ENCODE measurements around the gene FAM168A.

DNA sequence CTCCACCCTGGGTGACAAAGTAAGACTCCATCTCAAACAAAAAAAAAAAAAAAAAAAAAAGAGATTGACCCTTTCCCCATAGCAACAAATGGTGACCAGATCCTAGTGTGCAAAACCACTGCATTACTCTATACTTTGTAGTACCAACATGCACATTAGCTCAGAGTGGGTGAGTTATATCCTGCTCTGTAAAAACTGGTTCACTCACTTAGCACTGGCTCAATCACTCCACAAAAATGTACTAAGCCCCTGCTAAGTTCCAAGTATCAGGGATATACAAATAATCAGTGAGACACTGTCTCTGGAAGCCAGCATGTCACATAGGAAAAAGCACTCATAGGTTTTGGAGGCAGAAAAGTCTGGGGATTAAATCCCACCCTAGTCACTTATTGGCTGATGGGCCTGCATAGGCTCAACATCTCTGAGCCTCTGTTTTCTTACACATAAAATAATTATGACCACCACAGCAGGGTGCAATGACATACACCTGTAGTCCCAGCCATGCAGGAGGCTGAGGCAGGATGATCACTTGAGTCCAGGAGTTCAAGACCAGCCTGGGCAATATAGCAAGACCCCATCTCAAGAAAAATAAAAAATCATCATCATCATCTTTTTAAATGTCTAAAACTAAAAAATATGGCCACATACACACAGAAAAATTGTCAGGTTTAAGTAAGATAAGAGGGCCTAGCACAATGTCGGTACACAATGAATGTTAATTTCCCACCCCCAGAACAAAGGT, 11.9 kb downstream of the FAM168A start:
- TF ChIP-seq, protein P1, sequence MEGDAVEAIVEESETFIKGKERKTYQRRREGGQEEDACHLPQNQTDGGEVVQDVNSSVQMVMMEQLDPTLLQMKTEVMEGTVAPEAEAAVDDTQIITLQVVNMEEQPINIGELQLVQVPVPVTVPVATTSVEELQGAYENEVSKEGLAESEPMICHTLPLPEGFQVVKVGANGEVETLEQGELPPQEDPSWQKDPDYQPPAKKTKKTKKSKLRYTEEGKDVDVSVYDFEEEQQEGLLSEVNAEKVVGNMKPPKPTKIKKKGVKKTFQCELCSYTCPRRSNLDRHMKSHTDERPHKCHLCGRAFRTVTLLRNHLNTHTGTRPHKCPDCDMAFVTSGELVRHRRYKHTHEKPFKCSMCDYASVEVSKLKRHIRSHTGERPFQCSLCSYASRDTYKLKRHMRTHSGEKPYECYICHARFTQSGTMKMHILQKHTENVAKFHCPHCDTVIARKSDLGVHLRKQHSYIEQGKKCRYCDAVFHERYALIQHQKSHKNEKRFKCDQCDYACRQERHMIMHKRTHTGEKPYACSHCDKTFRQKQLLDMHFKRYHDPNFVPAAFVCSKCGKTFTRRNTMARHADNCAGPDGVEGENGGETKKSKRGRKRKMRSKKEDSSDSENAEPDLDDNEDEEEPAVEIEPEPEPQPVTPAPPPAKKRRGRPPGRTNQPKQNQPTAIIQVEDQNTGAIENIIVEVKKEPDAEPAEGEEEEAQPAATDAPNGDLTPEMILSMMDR (IDR thresholded peaks at IDR 0.05; ENCODE audit: low read depth, low read length), result no peak
- no peak for TF ChIP-seq EZH2phosphoT487 (IDR thresholded peaks at IDR 0.05; ENCODE audit: low read depth)

Measured in OCI-LY3 (cell line).